GM18498 (cell line): ENCODE results near the gene DCAF16.

Experiments used
- ATAC-seq: cut with Tn5 transposase; IDR thresholded peaks from one replicate; pipeline ENCODE4 v1.9.1; 2021; ENCODE audit warnings: mild to moderate bottlenecking, moderate library complexity; ENCODE audit not compliant: unreplicated experiment

DCAF16 gene

GRCh38 chr4:17785858-17786257 lies 24.7 kb downstream of the DCAF16 start:
- no peak for ATAC-seq

- no peak for ATAC-seq
Observed at GRCh38 chr4:17781300-17782287, 29.0 kb downstream of the DCAF16 start, which contains the start of gene FAM184B. TSS of gene FAM184B (minus strand) at chr4:17781621. CDS start at chr4:17781299, 322 bp downstream.

- no peak for ATAC-seq
Observed at GRCh38 chr4:17780501-17781299, 29.9 kb downstream of the DCAF16 start.

GRCh38 chr4:17778431-17778830 lies 32.1 kb downstream of the DCAF16 start:
- no peak for ATAC-seq

GRCh38 chr4:17773135-17773698 lies 37.3 kb downstream of the DCAF16 start:
- no peak for ATAC-seq

GRCh38 chr4:17771284-17771908 lies 39.2 kb downstream of the DCAF16 start:
- ATAC-seq, result no peak

- ATAC-seq, result no peak
Observed at GRCh38 chr4:17770845-17771244, 39.7 kb downstream of the DCAF16 start.

- ATAC-seq, result no peak
Observed at GRCh38 chr4:17769406-17770174, 41.0 kb downstream of the DCAF16 start.

GRCh38 chr4:17766826-17767458 lies 43.6 kb downstream of the DCAF16 start:
- ATAC-seq, result no peak

- ATAC-seq, result no peak
Observed at GRCh38 chr4:17765514-17766286, 44.9 kb downstream of the DCAF16 start.

- no peak for ATAC-seq
Observed at GRCh38 chr4:17763931-17764330, 46.6 kb downstream of the DCAF16 start.

GRCh38 chr4:17763416-17763815 lies 47.1 kb downstream of the DCAF16 start:
- ATAC-seq, result no peak

GRCh38 chr4:17762726-17763125 lies 47.8 kb downstream of the DCAF16 start:
- no peak for ATAC-seq

GRCh38 chr4:17761062-17761461 lies 49.5 kb downstream of the DCAF16 start:
- no peak for ATAC-seq

- ATAC-seq, result no peak
Observed at GRCh38 chr4:17760626-17761025, 49.9 kb downstream of the DCAF16 start.

- ATAC-seq, result no peak
Observed at GRCh38 chr4:17758485-17758884, 52.1 kb downstream of the DCAF16 start.

GRCh38 chr4:17757621-17758020 lies 52.9 kb downstream of the DCAF16 start:
- ATAC-seq, result no peak

GRCh38 chr4:17753646-17754045 lies 56.9 kb downstream of the DCAF16 start:
- ATAC-seq, result no peak
